ES-I3 (cell line): ENCODE results near the gene CNOT4.

Experiments
- H3K36me3 ChIP-seq: 2 replicates; pipeline ENCODE4 v1.6.1; 2013; ENCODE audit warnings: mild to moderate bottlenecking, low read length, control low read depth, moderate library complexity; ENCODE audit not compliant: insufficient read depth
- H3K4me1 ChIP-seq: 2 replicates; pipeline ENCODE4 v1.6.1; 2013; ENCODE audit warnings: mild to moderate bottlenecking, control low read depth, low read length; ENCODE audit not compliant: insufficient read depth
- H3K9ac ChIP-seq: 2 replicates; pipeline ENCODE4 v1.6.1; 2013; ENCODE audit warnings: low read depth, mild to moderate bottlenecking, low read length, moderate library complexity
- H3K9me3 ChIP-seq: 2 replicates; pipeline ENCODE4 v1.6.1; 2013; ENCODE audit warnings: mild to moderate bottlenecking, low read length, moderate library complexity; ENCODE audit not compliant: control insufficient read depth, insufficient read depth

The CNOT4 gene

GRCh38 chr7:135414850-135415439, 95.0 kb downstream of the CNOT4 start:
- Histone ChIP-seq H3K9me3 (no peaks in the 10 kb centered on the region), H3K9ac (no peak overlapping the region), H3K36me3 (no peaks in the 10 kb centered on the region), H3K4me1 (no peaks in the 10 kb centered on the region)

DNA sequence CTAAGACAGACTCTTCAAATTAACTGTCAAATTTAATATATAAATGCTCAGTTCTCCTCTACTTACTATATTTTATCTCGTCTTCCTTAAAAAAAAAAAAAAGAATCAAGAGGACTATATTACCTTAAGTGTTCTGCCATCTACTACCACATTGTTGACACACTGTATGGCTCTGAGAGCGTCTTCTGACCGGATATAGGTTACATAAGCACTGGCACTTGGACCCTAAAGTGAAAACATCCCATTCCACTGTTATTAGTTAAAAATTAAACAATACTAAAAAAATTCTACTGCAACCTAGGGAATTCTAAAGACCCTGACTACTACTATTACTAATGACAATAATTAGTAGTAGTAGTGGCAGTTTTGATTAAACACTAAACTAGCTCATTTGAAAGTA, 95.7 kb downstream of the CNOT4 start:
- H3K9me3 ChIP-seq, result no peaks in the 10 kb centered on the region
- H3K9ac ChIP-seq, result no peak overlapping the region
- no peaks in the 10 kb centered on the region for H3K36me3 ChIP-seq
- no peaks in the 10 kb centered on the region for H3K4me1 ChIP-seq

DNA sequence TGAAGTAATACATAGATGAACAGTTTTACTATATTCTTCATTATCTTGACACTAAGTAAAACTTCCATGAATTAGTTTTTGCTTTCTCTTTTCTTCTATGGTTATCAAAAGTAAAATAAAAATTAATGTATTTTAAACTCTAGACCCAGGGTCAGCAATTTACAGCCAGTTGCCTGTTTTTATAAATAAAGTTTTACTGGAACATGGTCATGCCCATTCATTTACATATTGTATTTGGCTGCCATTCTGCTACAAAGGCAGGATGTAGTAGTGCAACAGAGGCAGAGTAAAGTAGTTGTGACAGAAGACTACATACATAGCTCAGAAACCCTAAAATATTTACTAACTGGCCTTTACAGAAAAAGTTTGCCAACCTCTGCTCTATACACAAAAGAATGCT, 98.8 kb downstream of the CNOT4 start:
- no peaks in the 10 kb centered on the region for H3K9me3 ChIP-seq
- no peak overlapping the region for H3K9ac ChIP-seq
- no peaks in the 10 kb centered on the region for H3K36me3 ChIP-seq
- no peaks in the 10 kb centered on the region for H3K4me1 ChIP-seq

GRCh38 chr7:135410543-135410942, 99.4 kb downstream of the CNOT4 start:
- Histone ChIP-seq H3K9me3 (no peaks in the 10 kb centered on the region), H3K9ac (no peak overlapping the region), H3K36me3 (no peaks in the 10 kb centered on the region), H3K4me1 (no peaks in the 10 kb centered on the region)

DNA sequence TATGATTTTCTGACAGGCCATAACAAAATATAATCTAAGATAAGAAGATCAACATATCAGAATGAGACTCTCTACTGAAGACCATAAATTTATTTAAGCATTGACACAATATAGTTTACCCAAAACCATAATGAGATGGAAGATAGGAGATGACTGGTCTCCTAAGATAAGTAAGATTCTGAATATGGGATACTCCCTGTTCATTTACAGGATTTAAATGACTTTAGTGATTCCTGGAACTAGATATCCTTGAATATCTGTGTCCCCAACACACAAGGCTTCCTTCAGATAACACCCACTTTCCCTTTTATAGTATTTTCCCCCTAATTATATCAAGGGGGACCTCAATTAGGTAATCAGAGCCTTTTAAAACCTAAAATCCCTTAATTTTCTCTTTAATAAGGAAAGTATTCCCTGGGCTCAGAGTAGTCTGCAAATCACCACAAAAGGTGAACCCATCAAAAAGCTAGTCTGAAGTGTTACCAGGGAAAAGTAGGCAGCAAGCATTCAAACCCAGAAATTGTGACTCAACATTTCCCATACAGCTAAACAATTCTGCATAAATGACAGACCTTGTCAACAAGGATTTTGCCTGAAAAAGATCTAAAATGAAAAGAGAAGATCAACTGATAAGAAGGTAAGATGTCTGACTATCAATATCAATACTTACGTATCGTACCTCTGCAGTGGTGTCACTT, 99.9 kb downstream of the CNOT4 start:
- no peaks in the 10 kb centered on the region for H3K9me3 ChIP-seq
- no peak overlapping the region for H3K9ac ChIP-seq
- no peaks in the 10 kb centered on the region for H3K36me3 ChIP-seq
- no peaks in the 10 kb centered on the region for H3K4me1 ChIP-seq

DNA sequence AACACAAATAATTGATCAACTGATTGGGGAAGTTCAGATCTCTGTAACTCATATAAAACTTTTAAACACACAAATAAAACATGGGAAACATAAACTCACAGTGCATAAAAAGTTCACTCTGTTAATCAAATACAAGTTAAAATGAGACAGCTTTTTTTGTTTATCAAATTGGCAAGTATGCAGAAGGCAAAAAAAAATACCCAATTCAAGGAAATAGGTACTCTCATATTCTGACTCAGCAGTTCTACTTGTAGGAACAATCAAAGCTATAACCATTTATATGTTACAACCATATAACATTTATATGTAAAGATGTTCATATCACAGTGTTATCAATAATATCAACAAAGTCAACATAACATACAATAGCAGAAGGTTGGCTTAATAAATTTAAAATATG, 102.0 kb downstream of the CNOT4 start:
- Histone ChIP-seq H3K9me3 (no peaks in the 10 kb centered on the region), H3K4me1 (no peaks in the 10 kb centered on the region), H3K36me3 (no peaks in the 10 kb centered on the region), H3K9ac (no peak overlapping the region)

DNA sequence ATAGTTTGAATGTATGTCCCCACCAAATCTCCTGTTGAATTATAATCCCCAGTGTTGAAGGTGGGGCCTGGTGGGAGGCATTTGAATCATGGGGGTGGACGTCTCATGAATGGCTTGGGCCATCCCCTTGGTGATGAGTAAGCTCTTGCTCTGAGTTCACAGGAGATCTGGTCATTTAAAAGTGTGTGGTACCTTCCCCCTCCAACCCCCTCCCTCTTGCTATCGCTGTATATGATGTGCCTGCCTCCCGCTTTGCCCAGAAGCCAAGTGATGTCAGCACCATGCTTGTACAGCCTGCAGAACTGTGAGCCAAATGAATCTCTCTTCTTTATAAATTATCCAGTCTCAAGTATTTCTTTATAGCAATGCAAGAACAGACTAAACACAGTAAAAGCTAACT, 103.0 kb downstream of the CNOT4 start:
- Histone ChIP-seq H3K4me1 (no peaks in the 10 kb centered on the region), H3K9ac (no peak overlapping the region), H3K36me3 (no peaks in the 10 kb centered on the region), H3K9me3 (no peaks in the 10 kb centered on the region)

- Histone ChIP-seq H3K36me3 (no peaks in the 10 kb centered on the region), H3K9me3 (no peaks in the 10 kb centered on the region), H3K9ac (no peak overlapping the region), H3K4me1 (no peaks in the 10 kb centered on the region)
These were observed 103.9 kb downstream of the CNOT4 start for GRCh38 chr7:135405969-135406368.

GRCh38 chr7:135403302-135403701, 106.6 kb downstream of the CNOT4 start:
- no peak overlapping the region for H3K9ac ChIP-seq
- no peaks in the 10 kb centered on the region for H3K4me1 ChIP-seq
- no peaks in the 10 kb centered on the region for H3K9me3 ChIP-seq
- no peaks in the 10 kb centered on the region for H3K36me3 ChIP-seq

- H3K9me3 ChIP-seq, result no peaks in the 10 kb centered on the region
- H3K9ac ChIP-seq, result no peak overlapping the region
- no peaks in the 10 kb centered on the region for H3K4me1 ChIP-seq
- no peaks in the 10 kb centered on the region for H3K36me3 ChIP-seq
These were observed 112.2 kb downstream of the CNOT4 start for GRCh38 chr7:135397689-135398088.

DNA sequence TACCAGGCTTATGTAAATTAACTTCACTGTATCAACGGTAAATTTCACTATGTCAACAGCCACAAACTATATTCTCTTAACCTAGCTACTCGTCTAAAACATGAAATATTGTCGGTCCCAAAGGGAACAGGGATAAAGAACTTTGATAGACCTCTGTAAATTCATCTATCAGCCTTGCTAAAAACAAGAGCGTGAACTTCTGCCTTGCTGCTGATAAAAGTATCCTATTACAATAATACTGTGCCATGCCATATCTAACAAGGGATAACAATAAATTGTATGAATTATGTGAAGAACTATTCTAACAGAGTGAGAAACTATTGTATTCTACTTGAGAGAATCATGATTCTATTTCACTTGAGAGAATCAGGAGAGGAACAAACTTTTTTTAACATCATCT, 117.2 kb downstream of the CNOT4 start:
- Histone ChIP-seq H3K9me3 (no peaks in the 10 kb centered on the region), H3K4me1 (peaks cover 9% of the 10 kb centered on the region; the same call in 1 of the 2 replicates), H3K36me3 (no peaks in the 10 kb centered on the region), H3K9ac (no peak overlapping the region)

GRCh38 chr7:135391514-135391913, 118.4 kb downstream of the CNOT4 start:
- Histone ChIP-seq H3K4me1 (peaks cover 19% of the 10 kb centered on the region; the same call in 1 of the 2 replicates), H3K9me3 (no peaks in the 10 kb centered on the region), H3K36me3 (no peaks in the 10 kb centered on the region), H3K9ac (no peak overlapping the region)

GRCh38 chr7:135390829-135391228, 119.1 kb downstream of the CNOT4 start:
- no peaks in the 10 kb centered on the region for H3K36me3 ChIP-seq
- peaks cover 20% of the 10 kb centered on the region; the same call in 1 of the 2 replicates for H3K4me1 ChIP-seq
- no peak overlapping the region for H3K9ac ChIP-seq
- H3K9me3 ChIP-seq, result no peaks in the 10 kb centered on the region

GRCh38 chr7:135389971-135390370, 119.9 kb downstream of the CNOT4 start:
- H3K4me1 ChIP-seq, result peaks cover 20% of the 10 kb centered on the region; the same call in 1 of the 2 replicates
- no peaks in the 10 kb centered on the region for H3K9me3 ChIP-seq
- H3K36me3 ChIP-seq, result no peaks in the 10 kb centered on the region
- H3K9ac ChIP-seq, result no peak overlapping the region

GRCh38 chr7:135388616-135389015, 121.3 kb downstream of the CNOT4 start:
- no peak overlapping the region for H3K9ac ChIP-seq
- no peaks in the 10 kb centered on the region for H3K9me3 ChIP-seq
- H3K36me3 ChIP-seq, result no peaks in the 10 kb centered on the region
- H3K4me1 ChIP-seq, result peaks cover 20% of the 10 kb centered on the region; the same call in 1 of the 2 replicates
